HEK293T (cell line): Measurements from ENCODE around the gene SLC19A1.

Experiments used
- BHLHE40 ChIP-seq: fragments of 450-650 bp; IDR thresholded peaks from 2 replicates; pipeline ENCODE4 v1.6.1; 2016; ENCODE audit warnings: mild to moderate bottlenecking, moderate library complexity, borderline replicate concordance
- FOXA1 ChIP-seq: fragments of 450-650 bp; IDR thresholded peaks from 2 replicates; pipeline ENCODE4 v1.6.1; 2016; ENCODE audit warnings: mild to moderate bottlenecking
- L3MBTL2 ChIP-seq: fragments of 450-650 bp; conservative IDR thresholded peaks from 2 replicates; pipeline ENCODE4 v1.6.1; 2016; ENCODE audit warnings: mild to moderate bottlenecking
- SP1 ChIP-seq: fragments of 450-650 bp; IDR thresholded peaks from 2 replicates; pipeline ENCODE4 v1.6.1; 2017
- ZNF384 ChIP-seq: fragments of 450-650 bp; IDR thresholded peaks from 2 replicates; pipeline ENCODE4 v1.6.1; 2016
- TF ChIP-seq, protein P1 (sequence below): fragments of 450-650 bp; IDR thresholded peaks from 2 replicates; pipeline ENCODE4 v1.6.1; 2016

DNA sequence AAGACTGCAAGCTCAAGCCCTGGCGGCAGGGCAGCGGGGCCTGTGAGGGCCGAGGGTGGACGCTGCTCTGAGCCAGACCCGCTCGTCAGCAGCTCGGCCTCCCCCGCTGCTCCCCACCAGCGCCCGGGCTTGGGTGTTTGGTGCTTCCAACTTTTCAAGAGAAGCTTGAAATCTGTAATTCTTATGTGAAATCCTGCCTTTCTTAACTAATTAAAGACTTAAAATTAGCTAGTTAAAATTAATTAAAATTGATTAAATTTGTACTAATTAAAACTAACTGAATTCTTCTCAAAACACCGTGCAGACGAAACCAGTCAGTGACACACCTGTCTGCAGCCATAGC, 14.0 kb upstream of the SLC19A1 start:
- TF ChIP-seq, protein P1, sequence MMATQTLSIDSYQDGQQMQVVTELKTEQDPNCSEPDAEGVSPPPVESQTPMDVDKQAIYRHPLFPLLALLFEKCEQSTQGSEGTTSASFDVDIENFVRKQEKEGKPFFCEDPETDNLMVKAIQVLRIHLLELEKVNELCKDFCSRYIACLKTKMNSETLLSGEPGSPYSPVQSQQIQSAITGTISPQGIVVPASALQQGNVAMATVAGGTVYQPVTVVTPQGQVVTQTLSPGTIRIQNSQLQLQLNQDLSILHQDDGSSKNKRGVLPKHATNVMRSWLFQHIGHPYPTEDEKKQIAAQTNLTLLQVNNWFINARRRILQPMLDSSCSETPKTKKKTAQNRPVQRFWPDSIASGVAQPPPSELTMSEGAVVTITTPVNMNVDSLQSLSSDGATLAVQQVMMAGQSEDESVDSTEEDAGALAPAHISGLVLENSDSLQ: no peak
- no peak for TF ChIP-seq SP1
- no peak for TF ChIP-seq ZNF384
- TF ChIP-seq L3MBTL2: no peak
- TF ChIP-seq FOXA1: no peak
- no peak for TF ChIP-seq BHLHE40
